CD4-positive, alpha-beta T cell treated with Interleukin-6 for 4 hours (primary cell): Measurements from ENCODE around the gene SEL1L3.

Source experiments
- DNase-seq: peaks from one replicate; pipeline ENCODE4 v3.0.0-alpha.2; 2020; ENCODE audit warnings: mixed read lengths

SEL1L3 gene

DNA sequence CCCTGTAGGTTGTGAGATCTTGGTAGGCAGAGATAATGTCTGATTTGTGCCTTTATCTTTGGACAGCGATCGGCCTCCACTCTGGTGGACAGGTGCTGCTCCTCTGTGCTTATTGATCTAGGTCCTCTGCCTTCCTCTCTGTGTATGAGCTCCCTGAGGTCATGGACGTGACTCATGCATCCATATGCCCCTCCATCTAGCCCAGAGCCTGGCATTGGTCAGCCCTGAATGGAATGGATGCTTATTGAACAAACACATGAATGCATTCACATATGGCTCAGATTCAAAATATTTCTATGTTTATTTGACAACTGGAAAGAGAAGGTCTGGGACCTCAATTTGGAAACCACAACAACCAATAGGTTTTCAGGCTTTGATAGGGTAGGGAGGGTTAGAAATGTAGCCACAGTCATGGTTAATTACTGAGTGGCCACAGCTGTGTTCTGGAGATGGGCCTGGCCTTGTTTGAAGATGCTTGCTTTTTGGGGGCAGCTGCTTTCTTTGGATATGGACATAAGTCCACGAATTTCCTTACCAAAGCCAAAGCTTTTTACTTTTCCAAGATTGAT is 76.2 kb downstream of the SEL1L3 start:
- no peak for DNase-seq

DNA sequence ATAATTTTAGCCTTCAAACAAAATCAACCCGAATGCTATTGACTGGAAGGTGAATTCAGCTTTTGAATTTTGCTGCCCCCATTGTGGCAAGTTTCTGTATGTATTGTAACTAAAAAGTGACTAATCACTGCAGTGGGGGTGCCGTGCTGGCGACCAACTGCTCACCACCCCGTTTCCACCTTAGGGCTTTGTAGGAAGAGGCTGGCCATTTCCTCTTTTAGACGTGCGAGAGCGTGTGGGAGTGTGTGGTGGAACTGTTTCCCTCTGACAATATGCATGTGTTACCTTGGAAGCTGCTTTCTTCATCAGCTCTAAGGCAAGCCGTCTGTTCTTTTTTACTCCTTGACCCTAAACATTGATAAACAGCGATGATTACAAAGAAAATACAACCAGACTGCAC is 78.8 kb downstream of the SEL1L3 start:
- DNase-seq, result no peak

DNA sequence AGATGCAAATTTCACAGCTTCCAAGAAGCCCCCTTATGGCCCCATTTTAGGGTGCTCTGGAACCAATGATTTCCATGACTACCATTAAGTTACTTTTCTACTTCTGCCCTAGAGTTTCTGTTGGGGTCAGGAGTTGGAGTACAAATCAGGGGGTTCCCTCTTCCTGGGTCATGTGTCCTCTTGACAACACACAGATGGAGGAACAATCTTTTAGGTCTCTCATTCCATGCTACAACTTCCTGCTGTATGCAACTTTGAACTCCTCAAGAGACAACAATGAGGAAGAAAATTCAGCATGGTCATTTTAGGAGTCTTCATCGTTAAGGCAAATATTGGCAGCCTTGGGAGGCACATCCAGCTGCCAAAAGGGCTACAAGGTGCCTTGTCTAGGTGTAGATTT is 79.7 kb downstream of the SEL1L3 start:
- DNase-seq, result no peak

DNA sequence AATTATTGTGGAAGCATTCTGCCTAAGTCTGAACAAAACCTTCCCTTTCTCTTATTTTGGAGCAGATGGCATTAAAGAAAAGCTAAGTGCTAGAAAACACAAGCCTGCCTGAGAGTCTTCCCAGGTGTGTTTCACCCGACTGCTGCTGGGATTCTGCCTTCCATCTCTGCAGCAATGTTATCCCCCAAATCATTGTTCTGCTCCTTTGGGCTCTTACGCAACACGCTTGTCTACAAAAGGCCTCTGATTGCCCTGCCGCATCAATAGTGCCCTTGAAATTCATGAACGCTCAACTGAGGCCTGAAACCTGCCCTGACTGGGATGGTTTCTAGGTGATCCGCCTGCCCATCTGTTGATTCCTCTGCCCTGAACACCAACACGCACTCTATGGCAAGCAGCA is 80.3 kb downstream of the SEL1L3 start:
- DNase-seq, result no peak

DNA sequence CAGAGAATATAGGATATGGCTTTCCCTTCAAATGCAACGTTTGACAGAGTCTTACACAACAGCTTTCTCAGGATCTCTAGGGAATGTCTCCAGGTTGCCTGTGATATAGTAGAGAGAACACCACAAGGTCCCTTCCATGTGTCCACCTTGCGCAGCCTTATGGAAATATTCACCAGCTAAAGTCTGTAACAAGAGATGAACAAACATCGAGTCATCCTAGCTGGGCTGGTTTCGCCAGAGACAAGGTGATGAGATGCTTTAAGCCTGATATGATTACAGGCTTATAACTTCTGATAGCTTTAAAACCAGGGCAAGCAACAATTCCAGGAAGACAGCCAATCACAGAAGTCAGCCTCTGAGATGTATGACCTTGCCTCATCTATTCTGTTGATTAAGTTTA is 83.8 kb downstream of the SEL1L3 start:
- DNase-seq, result no peak

DNA sequence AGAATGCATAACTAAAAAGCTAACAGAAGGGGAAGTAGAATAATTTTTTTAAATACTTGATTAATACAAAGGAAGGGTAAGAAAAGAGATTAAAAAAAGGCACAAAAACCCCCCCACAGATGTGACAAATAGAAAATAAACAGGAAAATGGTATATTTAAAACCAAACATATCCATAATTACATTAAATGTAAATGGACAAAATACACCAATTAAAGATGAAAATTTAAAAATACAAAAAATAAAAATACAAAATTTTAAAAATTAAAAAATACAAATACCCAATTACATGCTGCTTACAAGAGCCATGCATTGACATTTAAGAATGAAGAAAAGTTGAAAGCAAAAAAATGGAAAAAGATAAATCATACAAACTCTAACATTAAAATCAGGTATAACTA is 86.0 kb downstream of the SEL1L3 start:
- no peak for DNase-seq

DNA sequence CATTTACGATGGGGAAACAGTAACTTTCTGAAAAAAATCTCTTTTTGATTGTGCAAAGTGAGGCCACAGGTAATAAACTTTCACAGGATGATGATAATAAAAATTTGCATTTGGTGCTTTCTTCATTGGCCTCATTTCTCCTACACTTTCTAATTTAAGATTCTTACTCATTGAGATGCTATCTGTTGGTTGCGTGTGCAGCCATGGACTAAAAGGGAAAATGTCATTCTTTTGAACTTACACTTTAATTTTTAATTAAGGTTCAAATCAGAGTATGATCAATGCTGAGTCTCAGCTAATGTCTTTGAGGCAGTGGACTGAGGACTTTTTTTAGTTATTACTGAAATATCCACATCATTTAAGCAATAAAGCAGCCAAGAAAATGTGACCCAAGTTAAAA is 87.6 kb downstream of the SEL1L3 start:
- DNase-seq, result no peak

DNA sequence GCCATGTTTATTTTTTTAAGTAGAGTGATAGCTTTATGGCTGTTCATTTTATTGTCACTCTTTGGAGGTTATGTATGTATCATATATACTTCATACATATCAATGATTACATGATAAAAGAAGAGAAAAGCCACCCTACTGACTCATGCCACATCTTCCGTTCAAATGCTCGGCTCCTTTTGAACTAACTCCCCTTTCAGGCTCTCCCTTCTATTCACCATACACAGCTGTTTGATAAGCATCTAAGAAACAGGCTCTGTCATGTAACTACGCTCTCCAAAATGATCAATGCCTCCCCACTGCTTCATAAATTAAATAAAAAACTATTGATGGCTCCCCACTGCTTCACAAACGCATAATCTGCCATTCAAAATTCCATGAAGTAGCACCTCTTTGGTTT is 89.4 kb downstream of the SEL1L3 start:
- no peak for DNase-seq

DNA sequence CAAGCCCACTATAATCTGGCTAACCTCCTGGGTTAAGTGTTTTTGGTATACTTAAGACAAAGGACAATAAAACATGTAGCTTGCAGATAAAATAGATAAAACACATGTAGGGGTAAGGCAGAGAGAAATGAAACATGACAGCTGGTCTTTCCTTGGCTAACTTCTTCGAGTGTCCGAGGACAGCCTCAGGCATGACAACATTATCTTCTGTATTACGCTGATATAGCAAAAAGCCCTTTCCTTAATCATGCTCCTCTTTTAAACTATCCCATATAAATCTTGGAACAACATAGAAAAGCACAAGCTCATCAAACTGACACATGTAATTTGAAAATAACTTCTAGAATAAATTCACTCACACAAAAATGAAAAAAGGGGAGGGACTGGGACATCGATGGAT is 91.1 kb downstream of the SEL1L3 start:
- DNase-seq, result no peak

DNA sequence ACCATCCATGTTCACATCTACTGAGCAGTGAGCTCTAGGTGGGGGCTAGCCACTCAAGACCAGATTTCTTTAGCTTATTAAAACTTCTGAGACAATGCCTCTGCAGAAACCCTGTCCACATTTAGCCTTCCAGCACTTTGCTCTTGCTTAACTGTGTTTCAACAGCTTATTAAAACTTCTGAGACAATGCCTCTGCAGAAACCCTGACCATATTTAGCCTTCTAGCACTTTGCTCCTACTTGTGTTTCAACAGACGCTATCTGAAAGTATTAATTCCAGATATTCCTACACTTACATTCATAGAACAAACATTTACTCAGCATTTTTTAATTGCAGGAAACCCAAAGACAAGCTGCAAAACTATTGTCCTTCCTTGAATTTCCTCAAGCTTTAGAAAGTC is 91.9 kb downstream of the SEL1L3 start:
- no peak for DNase-seq

DNA sequence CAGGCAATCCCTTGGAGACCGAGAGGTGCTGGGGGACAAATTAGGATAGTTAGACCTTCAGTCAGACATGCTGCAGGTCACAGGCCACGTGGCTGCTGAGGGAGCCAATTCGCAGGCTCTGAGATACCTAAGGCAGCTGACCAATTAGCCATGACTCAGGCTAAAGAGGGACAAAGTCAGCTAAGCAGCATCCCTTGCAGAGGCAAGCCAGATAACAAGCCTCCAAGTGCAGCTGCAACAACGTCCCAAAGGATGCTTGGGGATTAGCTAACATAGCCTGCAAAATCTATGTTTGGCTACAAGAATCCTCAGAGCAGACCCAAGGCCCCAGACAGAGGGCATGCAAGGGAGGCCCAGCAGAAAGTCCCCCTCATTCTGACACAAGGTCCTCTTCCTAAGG is 93.5 kb downstream of the SEL1L3 start:
- DNase-seq, result no peak

DNA sequence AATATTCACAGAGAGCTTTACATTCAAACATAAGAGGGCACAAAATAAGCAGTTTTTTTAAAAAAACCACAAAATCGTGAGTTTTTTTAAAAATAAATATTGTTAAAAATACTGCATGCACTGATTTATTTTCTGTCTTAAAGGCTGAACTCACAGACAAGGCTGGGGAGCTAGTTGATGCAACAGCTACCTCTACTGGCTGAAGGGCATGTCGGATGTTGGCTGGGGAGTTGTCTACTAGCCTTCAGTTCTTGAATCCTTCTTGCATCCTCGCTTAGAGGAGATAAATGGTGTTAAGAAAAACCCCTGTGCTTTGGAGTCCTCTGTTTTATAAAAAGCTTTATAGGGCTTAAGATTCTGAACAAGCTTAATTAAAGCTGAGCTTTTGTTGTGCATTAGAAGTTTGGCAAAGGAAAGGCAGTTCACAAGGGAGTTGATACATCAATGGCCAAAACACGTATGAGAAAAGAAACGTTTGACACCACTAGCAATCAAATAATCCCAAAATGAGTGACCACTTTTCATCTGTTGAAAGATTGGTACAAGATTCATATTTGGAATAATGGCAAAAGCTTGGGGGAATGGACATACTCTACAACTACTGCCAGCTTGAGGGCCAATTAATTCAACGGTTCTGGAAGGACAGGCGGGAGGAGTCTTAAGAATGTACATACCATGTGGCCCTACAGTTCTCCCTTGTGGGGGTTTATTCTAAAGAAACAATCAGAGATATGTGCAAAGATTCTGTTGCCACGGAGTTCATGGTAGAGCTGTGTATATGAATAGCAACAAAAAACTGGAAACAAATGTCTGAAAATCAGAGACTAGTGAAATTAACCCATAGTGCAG is 94.7 kb downstream of the SEL1L3 start:
- no peak for DNase-seq

DNA sequence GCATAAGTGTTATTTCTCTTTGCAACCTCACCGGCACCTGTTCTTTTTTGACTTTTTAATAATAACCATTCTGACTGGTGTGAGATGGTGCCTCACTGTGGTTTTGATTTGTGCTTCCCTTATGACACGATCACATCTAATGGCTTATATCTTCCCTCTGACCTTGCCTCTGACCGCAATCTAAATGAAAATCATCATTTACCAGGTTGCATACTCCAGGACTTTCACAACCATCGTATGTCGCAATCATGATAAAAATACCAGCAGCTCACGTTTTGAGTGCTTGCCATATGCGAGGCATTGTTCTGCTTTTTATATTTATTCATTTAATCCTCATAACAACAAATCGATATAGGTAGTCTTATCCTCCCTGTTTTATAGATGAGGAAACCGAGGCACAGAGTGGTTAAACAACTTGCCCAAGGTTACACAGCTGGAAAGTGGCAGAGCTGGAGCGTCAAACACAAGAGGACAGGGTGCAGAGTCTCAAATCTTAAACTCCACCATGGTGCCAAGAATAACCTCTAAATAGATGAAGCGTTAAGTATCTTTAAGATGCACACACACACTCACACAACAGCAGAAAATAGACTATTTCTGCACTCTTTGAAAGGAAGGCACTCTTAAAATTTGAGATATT is 102.2 kb downstream of the SEL1L3 start:
- DNase-seq, result no peak

DNA sequence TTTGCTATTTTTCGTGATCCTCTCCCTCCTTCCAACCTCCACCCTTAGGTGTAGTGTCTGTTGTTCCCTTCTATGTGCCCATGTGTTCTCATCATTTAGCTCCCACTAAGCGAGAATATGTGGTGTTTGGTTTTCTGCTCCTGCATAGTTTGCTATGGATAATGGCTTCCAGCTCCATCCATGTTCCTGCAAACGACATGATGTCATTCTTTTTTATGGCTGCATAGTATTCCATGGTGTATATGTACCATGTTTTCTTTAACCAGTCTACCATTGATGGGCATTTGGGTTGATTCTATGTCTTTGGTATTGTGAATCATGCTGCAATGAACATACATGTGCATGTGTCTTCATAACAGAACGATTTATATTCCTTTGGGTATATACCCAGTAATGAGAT is 102.7 kb downstream of the SEL1L3 start:
- no peak for DNase-seq

DNA sequence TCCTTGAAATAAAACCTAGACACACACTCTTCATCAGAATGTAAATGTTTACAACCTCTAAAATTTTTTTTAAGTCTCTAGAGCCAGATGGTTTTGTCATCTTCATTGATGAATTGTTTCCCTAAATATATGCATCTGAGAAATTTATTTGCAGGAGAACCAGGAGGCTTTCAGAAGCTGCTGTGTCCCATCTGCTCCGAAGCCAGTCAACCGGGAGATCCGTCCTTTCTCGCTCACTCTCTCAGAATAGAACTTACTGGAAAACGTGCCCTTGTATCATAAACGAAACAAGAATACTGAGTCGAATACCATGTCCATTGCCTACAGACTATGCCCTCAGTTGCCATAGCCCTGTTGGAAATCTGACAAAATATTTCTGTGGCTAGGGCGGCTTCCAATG is 103.7 kb downstream of the SEL1L3 start:
- DNase-seq, result no peak

DNA sequence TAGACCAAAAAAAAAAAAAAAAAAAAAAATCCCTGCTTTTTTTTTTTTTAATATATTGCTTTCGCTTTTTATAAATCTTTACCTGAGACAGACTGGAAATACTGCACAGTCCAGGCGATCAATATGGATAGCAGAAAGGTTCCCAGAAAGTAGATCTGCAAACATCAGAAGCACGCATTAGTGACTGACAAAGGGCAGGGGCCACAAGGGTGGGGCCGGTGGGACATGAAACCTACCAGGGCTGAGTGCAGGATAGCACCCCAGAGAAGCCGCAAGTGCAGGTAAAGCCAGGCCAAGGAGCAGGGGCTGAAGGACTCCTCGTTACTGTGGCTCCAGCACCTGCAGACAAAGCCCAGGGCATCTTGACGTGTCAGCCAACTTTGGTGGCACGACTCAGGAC is 105.3 kb downstream of the SEL1L3 start:
- DNase-seq, result no peak

DNA sequence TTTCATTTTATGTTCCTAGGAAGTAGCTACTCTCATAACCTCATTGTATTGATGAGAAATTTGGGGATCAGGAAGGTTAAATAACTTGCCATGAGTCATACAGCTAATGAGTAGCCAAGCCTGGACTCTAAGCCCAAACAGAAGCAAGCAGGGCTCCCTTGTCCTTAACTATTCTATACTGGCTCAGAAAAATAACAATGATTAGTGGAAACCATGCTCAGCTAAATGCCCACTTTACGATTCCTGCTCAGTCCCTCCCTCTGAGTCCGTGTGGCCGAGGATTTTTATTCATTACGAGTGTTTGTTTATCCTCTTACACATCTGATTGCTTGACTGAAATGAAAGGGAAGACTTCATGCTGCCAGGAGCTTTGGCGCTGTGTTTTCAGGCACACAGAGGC is 106.3 kb downstream of the SEL1L3 start:
- DNase-seq, result no peak

DNA sequence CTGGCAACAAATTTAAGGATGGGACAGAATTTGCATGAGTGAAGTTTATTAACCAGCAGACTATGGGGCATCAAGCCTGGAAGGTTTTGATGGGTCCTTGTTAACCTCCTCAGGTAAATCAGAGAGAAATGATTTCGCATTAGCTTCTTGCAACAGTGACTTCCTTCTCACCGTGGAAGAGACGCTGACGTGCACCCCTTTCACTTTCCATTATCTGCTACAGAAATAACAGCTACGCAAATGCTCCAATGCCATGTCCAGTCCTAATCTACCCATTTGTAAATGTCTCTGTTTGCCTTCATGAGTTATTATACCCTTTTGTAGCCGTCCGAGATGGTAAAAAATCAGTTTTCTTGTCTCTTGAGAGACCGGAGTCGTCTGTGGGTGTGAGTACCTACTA is 106.9 kb downstream of the SEL1L3 start:
- DNase-seq, result no peak

DNA sequence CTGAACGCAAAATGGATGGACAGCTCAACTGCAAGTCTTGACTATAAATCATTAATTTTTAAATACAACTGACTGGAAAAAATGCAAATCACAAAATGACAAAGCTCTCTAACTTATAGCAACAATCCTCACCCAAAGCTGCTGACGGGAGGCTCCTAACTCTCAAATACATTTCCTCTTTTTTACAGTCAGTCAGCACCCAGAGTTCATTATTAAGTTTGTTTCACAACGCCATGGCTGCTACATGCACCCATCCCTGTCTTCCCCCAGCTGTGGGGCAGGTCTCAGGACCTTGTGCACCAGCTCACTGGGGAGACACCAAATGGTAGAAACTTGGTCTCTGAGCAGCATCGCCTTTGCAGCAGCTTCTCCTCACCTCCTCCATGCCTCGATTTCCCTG is 109.5 kb downstream of the SEL1L3 start:
- DNase-seq, result no peak

DNA sequence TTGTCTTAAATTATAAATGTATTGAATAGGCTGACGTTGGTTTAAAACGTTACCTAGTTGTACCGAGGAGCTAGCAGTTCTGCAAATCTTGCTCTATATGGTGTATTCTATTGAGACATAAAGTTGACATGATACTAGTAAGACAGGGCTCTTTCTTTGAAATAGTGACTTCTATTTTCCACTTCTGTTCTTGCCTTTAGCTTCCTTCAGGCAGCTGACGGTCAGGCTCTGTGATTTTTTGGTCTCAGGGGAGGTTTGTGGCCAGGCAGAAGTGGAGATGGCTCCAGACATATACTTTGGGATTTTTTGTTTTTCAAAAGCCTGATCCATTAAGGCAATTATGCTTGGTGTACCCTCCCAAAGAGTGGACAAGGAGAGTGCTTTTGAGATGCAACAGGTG is 111.9 kb downstream of the SEL1L3 start:
- no peak for DNase-seq

DNA sequence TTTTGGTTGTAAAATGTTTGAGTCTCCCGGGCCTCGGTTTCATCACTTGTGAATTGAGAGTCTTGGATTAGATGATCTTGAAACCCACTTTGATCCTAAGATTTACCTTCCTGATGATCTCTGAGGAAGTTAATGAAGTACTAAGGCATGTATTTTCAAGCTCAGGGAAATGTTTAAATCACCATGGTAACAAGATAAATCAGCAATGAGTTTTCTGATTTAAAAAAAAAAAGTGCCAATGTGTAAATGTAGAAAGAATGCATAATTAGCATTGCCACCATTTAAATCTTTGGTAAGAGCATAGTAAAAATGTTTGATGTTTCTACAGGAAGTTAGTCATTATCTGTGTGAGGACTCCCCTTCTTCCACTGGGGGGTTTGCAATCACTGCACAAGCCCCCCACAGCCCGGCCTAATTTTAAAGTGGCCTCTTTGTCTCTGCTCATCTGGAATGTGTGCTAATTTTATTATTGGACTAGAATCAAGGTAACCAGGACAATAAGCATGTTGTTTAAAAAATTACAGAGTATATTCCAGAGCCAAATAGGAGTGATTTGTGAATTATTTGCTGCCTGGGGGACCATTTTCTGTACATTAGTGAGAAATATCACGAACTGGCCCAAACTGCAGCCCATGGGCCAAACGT is 113.5 kb downstream of the SEL1L3 start:
- no peak for DNase-seq

DNA sequence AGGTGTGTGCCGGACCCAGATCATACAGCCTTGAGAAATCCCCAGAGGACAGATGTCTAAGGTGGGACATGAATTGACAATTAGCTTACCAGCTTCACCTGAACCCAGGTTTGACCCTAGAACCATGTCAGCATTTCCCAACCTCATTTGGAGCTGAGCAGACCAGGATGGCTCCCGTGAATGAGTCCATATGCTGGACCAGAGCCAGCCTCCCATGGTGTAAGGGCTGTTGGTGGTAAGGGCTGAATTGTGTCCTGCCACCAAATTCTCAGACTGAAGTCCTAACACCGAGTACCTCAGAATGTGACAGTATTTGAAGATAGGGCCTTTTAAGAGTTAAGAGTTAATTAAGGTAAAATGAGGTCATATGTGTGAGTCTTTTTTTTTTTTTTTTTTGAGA is 118.8 kb downstream of the SEL1L3 start:
- no peak for DNase-seq

DNA sequence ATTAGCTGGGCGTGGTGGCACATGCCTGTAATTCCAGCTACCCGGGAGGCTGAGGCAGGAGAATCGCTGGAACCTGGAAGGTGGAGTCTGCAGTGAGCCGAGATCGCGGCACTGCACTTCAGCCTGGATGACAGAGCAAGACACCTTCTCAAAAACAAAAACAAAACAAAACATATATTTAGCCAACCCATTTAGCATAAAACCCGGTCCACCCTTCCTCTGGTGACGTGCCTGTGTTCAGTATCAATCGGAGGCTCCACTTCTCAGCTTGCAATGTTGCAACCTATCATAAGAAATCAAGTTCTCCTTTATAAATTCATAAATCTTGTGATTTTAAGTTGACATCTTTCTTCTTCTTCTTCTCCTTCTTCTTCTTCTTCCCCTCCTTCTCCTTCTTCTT is 133.2 kb downstream of the SEL1L3 start:
- no peak for DNase-seq

DNA sequence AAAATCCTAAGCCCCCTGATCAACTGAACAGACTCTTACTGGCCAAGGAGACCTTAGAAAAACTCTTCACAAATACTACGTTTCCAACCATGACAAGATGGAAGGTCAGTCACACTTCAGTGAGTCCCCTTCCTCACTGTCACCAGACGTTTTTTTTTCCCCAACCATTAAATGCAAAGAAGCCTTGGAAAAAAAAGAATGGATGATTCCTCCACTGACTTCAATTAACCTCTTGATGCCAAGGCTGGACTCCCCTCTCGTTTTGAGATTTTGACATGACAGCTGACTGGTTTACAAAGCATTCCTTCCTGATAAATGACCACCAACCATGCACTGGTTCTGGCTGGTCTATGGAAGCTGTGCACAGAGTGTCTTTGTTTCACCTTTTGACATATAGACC is 133.9 kb downstream of the SEL1L3 start:
- no peak for DNase-seq
